HG02642 (cell line): Measurements from ENCODE around the gene CELF2.
"Not testable (repeated sequence)": the region's sequence is repeated elsewhere in the genome, so short reads cannot be mapped to it uniquely, and the experiment has no call there.

Experiments
- ATAC-seq: cut with Tn5 transposase; IDR thresholded peaks from one replicate; pipeline ENCODE4 v1.9.1; 2021; ENCODE audit warnings: mild to moderate bottlenecking; ENCODE audit not compliant: unreplicated experiment, poor library complexity

CELF2 gene

DNA sequence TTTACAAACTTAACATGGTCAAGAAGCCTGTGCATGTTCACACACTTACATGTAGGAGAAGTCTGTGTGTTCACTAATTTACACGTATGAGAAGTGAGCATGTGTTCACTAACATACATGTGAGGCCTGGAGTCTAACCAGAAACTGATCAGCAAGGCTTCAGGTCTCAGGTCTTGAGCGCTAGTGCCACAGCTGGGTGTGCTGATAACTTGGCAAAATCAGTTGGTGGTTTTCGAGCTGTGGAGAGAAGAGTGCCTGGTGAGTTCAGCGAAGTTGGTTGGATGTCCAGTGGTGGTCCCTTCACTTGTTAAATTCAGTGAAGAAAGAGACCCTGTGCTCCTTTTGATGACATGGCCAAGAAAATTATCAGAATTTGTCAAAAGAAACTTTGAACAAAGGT lies 98.7 kb downstream of the CELF2 start:
- no peak for ATAC-seq

DNA sequence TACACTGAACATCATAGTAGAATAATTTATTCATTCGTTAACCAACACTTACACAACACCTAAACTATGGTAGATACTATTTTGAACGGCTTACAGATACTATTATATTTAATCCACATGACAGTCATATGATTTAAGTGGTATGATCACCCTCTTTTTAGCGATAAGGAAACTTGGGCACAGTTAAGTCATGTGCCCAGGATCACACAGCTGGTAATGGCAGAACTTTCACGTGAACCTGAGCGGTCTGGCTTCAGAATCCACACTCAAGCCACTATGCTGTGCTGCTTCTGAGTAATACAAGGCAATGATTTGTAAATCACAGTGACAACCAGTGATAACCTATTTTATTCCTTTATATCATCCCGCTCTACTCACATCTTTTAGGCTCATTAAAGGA lies 99.1 kb downstream of the CELF2 start:
- no peak for ATAC-seq

GRCh38 chr10:11118686-11119085 lies 101.0 kb downstream of the CELF2 start:
- no peak for ATAC-seq

GRCh38 chr10:11119843-11120242 lies 102.2 kb downstream of the CELF2 start:
- no peak for ATAC-seq

- ATAC-seq: no peak
Measured at GRCh38 chr10:11120711-11121110, 103.0 kb downstream of the CELF2 start.

- ATAC-seq: not testable (repeated sequence)
Measured at GRCh38 chr10:11123892-11124291, 106.2 kb downstream of the CELF2 start.

GRCh38 chr10:11125004-11125403 lies 107.3 kb downstream of the CELF2 start:
- ATAC-seq: no peak

- not testable (repeated sequence) for ATAC-seq
Measured at GRCh38 chr10:11127017-11127416, 109.3 kb downstream of the CELF2 start.

- no peak for ATAC-seq
Measured at GRCh38 chr10:11131112-11131639, 113.5 kb downstream of the CELF2 start.

GRCh38 chr10:11134411-11134810 lies 116.7 kb downstream of the CELF2 start:
- no peak for ATAC-seq

DNA sequence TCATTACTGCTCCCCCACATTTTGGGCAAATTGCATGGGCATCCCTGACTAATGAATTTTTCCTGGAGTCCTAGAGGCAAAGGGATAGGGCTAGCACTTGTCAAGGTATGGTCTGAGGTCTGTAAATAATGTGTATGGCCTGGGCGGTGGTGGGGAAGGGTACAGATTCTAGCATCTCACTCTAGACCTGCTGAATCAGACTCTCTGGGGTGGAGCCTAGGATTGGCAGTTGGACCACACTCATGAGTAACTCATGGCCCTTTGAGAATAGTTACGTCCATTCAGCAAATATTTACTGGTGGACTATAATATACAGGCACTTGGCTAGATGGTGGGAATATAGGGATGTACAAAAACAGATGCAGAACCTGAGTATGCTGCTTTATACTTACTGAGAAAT lies 118.0 kb downstream of the CELF2 start:
- no peak for ATAC-seq

DNA sequence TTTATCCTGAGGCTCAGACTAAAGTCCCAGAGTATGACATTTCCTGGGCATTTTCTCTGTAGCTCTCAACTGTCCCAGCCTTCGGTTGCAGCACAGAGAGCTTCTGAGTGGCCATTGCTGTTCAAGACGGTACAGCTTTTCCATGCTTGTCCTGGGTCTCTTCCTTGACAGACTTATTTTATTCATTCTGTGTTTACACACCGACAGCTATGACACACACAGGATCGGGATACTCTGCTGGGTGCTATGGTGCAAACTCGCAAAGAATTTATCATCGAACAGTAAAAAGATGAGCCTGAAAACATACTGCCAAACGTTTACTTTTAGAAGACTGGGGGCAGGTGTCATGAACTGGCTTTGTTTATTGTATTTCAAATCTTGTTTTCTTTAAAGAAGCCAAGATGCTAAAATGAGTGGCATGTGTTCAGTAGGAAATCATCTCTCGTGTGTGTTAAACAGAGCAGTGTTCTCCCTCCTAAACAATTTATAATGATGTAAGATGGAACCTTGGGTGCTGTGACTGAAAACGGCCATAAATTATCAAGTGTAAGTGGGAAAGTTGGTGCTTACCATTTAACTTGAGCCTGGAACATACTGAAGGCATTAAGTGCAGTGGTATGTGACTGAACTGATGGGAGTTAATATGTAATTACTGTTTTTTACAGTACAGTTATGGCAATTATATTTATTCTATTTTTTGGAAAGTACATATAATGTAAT lies 120.8 kb downstream of the CELF2 start:
- no peak for ATAC-seq

DNA sequence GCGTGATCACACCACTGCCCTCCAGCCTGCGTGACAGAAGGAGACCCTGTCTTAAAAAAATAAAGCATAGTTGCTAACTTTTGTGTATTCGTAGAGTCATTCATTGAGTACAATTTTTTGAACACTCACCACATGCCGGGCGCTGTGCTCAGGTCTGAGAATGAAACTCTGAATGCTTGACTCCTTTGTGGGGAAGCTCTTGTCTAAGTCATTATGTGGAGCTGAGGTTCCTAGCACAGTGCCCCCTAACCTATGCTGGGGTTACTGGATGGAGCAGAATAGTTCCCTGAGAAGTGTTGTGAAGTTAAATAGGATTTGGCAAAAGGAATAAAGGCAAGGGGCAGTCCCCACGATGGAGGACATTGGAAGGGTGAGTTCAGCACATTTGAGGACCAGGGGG lies 123.3 kb downstream of the CELF2 start:
- ATAC-seq: no peak

DNA sequence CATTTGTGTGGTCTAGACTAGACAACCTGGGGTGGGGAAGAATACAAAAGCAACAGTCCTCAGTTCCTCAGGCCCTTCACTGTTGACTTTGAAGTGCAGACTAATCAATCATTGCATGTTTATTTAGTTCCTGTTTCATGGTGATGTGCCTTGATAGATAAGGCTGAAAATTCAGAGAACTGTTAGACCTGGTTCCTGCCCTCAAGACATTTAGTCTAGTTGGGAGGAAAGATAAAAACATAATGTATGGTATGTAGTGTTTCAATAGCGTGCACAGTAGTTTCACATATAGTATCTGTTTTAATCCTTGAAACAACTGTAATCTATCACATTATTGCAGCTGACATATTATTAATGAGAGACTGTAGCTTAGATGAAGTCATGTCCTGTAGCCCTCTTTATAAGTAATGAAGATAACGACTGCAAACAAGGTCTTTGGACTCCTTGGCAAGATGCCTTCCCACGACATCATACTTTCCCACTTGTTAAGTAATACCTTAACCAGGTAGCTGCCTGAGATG lies 124.0 kb downstream of the CELF2 start:
- ATAC-seq: no peak

- ATAC-seq: no peak
Measured at GRCh38 chr10:11142777-11143176, 125.1 kb downstream of the CELF2 start.

DNA sequence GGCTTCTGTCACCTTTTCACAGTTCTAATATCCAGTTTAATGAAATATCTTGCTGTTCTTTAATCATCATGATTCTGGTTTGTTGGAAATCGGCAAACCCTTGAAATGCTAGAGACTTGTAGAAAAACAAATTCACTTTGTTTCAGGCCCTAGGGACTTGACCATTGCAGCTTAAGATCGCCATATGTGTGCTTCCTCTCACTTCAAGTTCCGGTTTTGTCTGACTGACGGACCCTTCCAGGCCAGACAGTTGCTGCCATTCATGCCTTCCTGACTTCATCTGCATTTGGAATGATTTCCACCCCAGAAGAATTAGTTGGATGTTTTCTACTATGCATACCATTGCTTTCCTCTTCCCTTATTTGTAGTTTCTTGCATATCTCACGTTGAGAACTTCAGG lies 125.6 kb downstream of the CELF2 start:
- ATAC-seq: no peak

DNA sequence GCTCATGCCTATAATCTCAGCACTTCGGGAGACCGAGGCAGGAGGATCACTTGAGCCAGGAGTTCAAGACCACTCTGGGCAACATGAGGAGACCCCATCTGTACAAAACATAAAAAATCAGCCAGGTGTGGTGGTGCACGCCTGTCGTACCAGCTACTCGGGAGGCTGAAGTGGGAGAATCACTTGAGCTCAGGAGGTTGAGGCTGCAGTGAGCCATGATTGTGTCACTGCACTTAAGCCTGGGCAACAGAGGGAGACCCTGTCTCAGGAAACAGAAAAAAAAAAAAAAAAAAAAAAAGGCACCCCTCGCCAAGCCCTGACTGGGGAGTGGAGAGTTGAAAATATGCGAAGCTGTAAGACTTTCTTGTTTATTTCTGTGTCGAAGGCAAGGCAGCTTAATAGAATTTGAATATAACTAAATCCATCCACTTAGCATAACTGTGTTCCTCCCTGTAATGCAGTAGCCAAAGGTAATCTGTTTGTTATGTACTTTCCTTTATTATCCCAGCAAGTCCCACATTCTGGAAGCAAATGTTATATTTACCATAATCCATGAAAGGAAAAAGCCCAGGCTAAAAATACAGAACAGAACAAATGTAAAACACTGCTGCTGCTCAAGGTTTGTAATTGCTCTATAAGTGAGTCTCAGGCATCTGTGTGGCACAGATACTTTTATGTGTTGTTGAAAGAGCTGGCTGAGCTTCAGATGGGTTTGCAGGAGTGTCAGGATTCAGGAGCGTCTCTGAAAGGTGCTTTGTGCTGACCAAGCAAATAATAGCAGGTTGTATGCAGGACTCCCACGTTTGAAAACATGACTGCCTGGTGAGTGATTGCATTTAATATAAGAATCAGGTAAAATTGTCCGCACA lies 127.2 kb downstream of the CELF2 start:
- ATAC-seq: peak; percentile 19

DNA sequence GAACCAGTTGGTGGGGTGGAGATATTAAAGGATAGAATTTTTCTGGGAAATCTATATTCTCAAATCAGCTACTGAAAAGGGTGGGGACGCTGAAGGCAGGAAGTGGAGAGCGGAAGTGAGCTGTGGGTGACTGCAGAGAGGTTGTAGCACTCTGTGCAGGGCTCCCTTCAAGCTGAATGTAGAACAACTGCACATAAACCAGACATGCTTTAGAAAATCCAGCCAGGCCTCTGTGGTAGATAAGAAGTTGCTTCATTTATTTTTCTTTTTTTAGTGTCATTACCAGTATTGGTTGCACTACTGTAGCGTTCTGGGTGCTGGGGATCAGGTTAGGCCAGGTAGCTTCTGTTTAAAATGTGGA lies 127.8 kb downstream of the CELF2 start:
- ATAC-seq: peak; percentile 84

GRCh38 chr10:11146402-11147171 lies 128.9 kb downstream of the CELF2 start:
- no peak for ATAC-seq

DNA sequence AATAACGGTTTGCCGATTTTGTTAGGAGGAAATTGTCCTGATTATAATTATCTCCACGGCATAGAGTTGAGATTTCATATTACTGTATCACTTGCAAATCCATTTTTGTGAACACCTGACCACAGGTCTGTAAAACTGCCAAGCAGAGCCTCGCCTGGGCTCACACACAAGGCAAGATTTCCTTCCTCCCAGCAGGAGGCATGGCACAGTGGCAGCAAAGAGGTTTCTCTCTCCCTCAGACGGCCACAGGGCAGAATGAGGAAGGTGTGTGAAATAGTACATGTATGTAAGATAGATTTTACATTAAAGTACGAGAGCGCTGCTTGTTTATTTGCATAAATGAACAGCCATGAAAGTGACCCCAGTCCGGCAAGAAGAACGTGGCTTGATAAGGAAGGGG lies 130.1 kb downstream of the CELF2 start:
- no peak for ATAC-seq
